A673 (cell line): ENCODE measurements around the gene FAM3C.

Source experiments
- EZH2 ChIP-seq: fragments of 200-600 bp; sonication (generic); IDR thresholded peaks from 2 replicates; pipeline ENCODE4 v1.6.1; 2017; ENCODE audit warnings: borderline replicate concordance, low read depth, mild to moderate bottlenecking, mixed read lengths, antibody characterized with exemption, low read length; ENCODE audit not compliant: poor library complexity, severe bottlenecking
- TF ChIP-seq, protein P1 (sequence below): fragments of 300-800, 200-600 bp; sonication (generic); conservative IDR thresholded peaks from 2 replicates; pipeline ENCODE4 v1.5.1; 2017; ENCODE audit warnings: low read depth, mild to moderate bottlenecking, antibody characterized with exemption, low read length, moderate library complexity, mixed read lengths

DNA sequence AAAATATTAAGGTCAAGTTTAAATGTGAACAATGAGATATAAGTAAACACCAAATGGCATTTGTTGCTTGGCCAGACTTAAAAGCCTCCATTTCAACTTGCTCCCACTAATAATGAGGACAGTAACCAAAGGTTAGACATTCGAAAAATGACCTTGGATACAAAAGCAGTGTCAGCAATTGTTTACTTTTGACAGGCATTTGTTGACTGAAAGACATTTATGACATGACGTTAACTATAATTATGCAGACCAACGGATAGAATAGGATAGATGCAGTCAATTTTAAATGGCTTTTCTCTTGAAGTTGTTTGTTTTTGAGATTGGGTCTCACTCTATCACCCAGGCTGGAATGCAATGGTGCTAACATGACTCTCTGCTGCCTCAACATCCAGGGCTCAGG, 73.6 kb downstream of the FAM3C start:
- TF ChIP-seq EZH2, result no peak
- TF ChIP-seq, protein P1, sequence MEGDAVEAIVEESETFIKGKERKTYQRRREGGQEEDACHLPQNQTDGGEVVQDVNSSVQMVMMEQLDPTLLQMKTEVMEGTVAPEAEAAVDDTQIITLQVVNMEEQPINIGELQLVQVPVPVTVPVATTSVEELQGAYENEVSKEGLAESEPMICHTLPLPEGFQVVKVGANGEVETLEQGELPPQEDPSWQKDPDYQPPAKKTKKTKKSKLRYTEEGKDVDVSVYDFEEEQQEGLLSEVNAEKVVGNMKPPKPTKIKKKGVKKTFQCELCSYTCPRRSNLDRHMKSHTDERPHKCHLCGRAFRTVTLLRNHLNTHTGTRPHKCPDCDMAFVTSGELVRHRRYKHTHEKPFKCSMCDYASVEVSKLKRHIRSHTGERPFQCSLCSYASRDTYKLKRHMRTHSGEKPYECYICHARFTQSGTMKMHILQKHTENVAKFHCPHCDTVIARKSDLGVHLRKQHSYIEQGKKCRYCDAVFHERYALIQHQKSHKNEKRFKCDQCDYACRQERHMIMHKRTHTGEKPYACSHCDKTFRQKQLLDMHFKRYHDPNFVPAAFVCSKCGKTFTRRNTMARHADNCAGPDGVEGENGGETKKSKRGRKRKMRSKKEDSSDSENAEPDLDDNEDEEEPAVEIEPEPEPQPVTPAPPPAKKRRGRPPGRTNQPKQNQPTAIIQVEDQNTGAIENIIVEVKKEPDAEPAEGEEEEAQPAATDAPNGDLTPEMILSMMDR, result no peak
